ENCODE results near the gene FBXL14.

FBXL14 gene

DNA sequence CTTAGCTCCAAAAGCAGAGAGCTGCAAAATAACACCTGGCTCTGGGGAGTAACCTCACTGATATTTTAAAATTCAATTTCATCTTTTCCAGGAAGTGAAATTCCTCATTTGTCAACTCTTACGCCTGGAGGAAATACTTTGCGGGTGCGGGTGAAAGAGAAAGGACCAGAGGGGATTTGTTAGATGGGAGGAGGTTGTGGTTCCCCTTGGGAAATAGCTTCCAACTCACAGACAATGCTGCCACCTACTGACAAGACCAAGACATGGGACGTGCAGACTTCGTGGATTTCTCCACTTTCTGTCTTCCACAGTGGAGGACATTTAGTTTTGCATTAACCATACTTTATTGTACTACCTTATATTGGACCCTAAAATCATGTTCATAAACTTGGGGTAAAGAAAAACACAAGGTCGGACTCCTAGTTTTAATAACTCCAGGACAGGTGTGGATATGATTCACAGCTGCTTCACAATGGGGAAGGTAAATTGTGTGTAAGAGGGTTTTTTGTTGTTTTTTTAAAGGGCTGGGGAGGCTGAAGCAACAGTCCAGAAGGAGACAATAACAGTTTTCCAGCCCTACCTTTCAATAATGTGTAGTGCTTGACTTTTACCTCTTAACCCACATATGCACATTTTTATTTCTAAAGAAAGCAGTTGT lies 10.8 kb downstream of the FBXL14 start:
- peak; percentile 70 for DNase-seq (ENCODE audit: extremely low spot score)
- ChIA-PET CTCF (interaction anchor here (0.6 to 4.5 kb wide), 14 partner anchors 9 to 486 kb away, joined by 3 to 45 read pairs (median 4); no protein-coding TSS in a partner anchor), POLR2A (interaction anchor here (1.1 to 2.1 kb wide), 2 partner anchors 9 to 465 kb away, joined by 3 to 7 read pairs; no protein-coding TSS in a partner anchor)
- TF ChIP-seq CTBP1 (IDR thresholded peaks at IDR 0.05; ENCODE audit: borderline replicate concordance), result no peak
- peak; percentile 47; the same call in 1 of the 2 replicates for TF ChIP-seq TARDBP (IDR thresholded peaks at IDR 0.05)
- no peak for TF ChIP-seq L3MBTL2 (conservative IDR thresholded peaks at IDR 0.05)

DNA sequence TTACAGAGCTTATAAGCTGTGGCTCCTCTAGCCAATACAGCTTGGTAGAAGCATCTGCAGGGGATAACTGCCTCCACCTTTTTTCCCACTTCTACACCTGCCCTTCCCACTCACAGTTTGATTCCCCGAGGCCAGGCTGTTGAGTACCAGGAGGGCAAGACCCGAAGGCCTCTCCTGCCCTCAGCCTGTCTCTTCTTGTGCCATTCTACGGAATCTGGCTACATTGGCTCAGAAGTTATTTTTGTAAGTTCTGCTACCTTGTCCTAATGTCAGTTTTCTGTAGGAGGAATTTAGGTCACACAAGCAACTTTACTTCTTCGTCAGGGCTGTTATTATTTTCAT lies 11.7 kb downstream of the FBXL14 start:
- no peak for TF ChIP-seq BHLHE40 (IDR thresholded peaks at IDR 0.05; ENCODE audit: borderline replicate concordance)
- no peak for TF ChIP-seq L3MBTL2 (conservative IDR thresholded peaks at IDR 0.05)
- TF ChIP-seq SP1 (IDR thresholded peaks at IDR 0.05), result no peak
- no peak for TF ChIP-seq ZNF384 (IDR thresholded peaks at IDR 0.05)
- no peak for TF ChIP-seq FOXK2 (IDR thresholded peaks at IDR 0.05)
- TF ChIP-seq, protein P1, sequence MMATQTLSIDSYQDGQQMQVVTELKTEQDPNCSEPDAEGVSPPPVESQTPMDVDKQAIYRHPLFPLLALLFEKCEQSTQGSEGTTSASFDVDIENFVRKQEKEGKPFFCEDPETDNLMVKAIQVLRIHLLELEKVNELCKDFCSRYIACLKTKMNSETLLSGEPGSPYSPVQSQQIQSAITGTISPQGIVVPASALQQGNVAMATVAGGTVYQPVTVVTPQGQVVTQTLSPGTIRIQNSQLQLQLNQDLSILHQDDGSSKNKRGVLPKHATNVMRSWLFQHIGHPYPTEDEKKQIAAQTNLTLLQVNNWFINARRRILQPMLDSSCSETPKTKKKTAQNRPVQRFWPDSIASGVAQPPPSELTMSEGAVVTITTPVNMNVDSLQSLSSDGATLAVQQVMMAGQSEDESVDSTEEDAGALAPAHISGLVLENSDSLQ (IDR thresholded peaks at IDR 0.05), result no peak
- TF ChIP-seq NFRKB (IDR thresholded peaks at IDR 0.05), result no peak
- TF ChIP-seq ELF4 (IDR thresholded peaks at IDR 0.05), result no peak
- no peak for TF ChIP-seq ARNT (IDR thresholded peaks at IDR 0.05)
- no peak for TF ChIP-seq SUZ12 (IDR thresholded peaks at IDR 0.05)
- no peak for TF ChIP-seq FOXA1 (IDR thresholded peaks at IDR 0.05)
- TF ChIP-seq TARDBP (IDR thresholded peaks at IDR 0.05), result no peak
- no peak for TF ChIP-seq HDGF (IDR thresholded peaks at IDR 0.05; ENCODE audit: borderline replicate concordance)
- no peak for TF ChIP-seq FOXM1 (IDR thresholded peaks at IDR 0.05; ENCODE audit: borderline replicate concordance)
- TF ChIP-seq CTBP1 (IDR thresholded peaks at IDR 0.05; ENCODE audit: borderline replicate concordance), result no peak
- DNase-seq (ENCODE audit: extremely low spot score), result no peak
- POLR2A ChIA-PET, result interaction anchor here (2.1 kb wide), 1 partner anchor 464 kb away, joined by 7 read pairs; no protein-coding TSS in a partner anchor
- CTCF ChIA-PET, result interaction anchor here (0.6 to 4.5 kb wide), 11 partner anchors 10 to 465 kb away, joined by 3 to 45 read pairs (median 4); no protein-coding TSS in a partner anchor

DNA sequence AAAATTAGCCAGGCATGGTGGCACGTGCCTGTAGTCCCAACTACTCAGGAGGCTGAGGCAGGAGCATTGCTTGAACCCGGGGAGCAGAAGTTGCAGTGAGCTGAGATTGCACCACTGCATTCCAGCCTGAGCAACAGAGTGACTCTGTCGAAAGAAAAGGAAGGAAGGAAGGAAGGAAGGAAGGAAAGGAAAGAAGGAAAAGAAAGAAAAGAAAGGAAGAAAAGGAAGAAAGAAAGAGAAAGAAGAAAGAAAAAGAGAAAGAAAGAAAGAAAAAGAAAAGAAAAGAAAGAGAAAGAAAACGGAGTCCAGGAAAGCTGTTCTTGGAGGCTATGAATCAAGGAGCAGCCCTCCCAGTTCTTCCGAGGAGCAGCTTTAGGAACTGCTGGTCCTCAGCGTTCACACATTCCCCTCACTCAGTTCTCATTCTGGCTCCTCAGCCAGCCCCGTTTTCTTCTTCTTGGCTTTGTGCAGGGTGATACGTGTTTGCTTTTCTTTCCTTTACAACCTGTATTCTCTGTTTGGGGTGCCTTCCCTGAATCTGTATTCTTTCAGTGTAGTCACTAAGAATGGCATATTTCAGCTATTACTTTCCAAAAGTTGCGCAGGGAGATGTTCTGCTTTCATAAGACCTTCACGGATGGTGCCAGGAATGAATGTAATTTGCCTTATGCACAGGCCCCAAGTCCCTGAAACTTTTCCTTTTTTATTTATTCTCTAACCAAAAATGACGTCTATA lies 12.2 kb downstream of the FBXL14 start:
- TF ChIP-seq ARNT (IDR thresholded peaks at IDR 0.05) (no peak), HDGF (IDR thresholded peaks at IDR 0.05; ENCODE audit: borderline replicate concordance) (no peak), TARDBP (IDR thresholded peaks at IDR 0.05) (no peak), SP1 (IDR thresholded peaks at IDR 0.05) (no peak), CTBP1 (IDR thresholded peaks at IDR 0.05; ENCODE audit: borderline replicate concordance) (no peak)
- DNase-seq (ENCODE audit: extremely low spot score), result no peak
- POLR2A ChIA-PET, result no interaction called here
- CTCF ChIA-PET, result interaction anchor here (0.7 to 4.5 kb wide), 8 partner anchors 11 to 464 kb away, joined by 3 to 45 read pairs (median 4); no protein-coding TSS in a partner anchor

DNA sequence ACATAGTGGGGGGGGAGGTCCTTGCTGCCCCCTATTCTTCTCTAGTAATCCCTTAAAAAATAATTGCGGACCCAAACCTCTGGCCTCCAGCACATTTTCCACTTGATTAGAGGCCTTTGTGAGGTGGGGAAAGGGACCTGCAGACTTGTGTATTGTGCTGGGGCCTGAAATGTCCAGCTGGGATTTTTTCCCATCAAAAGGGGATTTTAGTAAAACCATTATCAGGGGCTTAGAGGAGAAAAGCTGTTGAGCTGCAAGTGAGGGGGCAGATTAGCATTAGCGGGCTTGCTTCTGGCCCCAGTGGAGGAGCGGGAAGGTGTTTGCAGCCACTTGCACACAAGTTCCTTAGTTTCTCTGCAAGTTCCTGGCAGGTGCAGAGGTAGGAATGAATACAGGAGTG lies 13.9 kb downstream of the FBXL14 start:
- ChIA-PET POLR2A (no interaction called here), CTCF (interaction anchor here (0.9 to 4.5 kb wide), 2 partner anchors 10 to 463 kb away, joined by 3 to 45 read pairs; no protein-coding TSS in a partner anchor)
- no peak for DNase-seq (ENCODE audit: extremely low spot score)
- TF ChIP-seq NFRKB (IDR thresholded peaks at IDR 0.05), result no peak
- TF ChIP-seq CTBP1 (IDR thresholded peaks at IDR 0.05; ENCODE audit: borderline replicate concordance), result no peak
- no peak for TF ChIP-seq FOXK2 (IDR thresholded peaks at IDR 0.05)
- TF ChIP-seq, protein P1 (IDR thresholded peaks at IDR 0.05), result no peak
- no peak for TF ChIP-seq BHLHE40 (IDR thresholded peaks at IDR 0.05; ENCODE audit: borderline replicate concordance)
- no peak for TF ChIP-seq FOXM1 (IDR thresholded peaks at IDR 0.05; ENCODE audit: borderline replicate concordance)
- TF ChIP-seq ZNF384 (IDR thresholded peaks at IDR 0.05), result no peak
- TF ChIP-seq SUZ12 (IDR thresholded peaks at IDR 0.05), result no peak
- no peak for TF ChIP-seq FOXA1 (IDR thresholded peaks at IDR 0.05)
- TF ChIP-seq LEF1 (IDR thresholded peaks at IDR 0.05; ENCODE audit: borderline replicate concordance), result no peak
- no peak for TF ChIP-seq ARNT (IDR thresholded peaks at IDR 0.05)
- no peak for TF ChIP-seq TARDBP (IDR thresholded peaks at IDR 0.05)
- no peak for TF ChIP-seq SP1 (IDR thresholded peaks at IDR 0.05)
- no peak for TF ChIP-seq ELF4 (IDR thresholded peaks at IDR 0.05)
- no peak for TF ChIP-seq L3MBTL2 (conservative IDR thresholded peaks at IDR 0.05)
- no peak for TF ChIP-seq HDGF (IDR thresholded peaks at IDR 0.05; ENCODE audit: borderline replicate concordance)

DNA sequence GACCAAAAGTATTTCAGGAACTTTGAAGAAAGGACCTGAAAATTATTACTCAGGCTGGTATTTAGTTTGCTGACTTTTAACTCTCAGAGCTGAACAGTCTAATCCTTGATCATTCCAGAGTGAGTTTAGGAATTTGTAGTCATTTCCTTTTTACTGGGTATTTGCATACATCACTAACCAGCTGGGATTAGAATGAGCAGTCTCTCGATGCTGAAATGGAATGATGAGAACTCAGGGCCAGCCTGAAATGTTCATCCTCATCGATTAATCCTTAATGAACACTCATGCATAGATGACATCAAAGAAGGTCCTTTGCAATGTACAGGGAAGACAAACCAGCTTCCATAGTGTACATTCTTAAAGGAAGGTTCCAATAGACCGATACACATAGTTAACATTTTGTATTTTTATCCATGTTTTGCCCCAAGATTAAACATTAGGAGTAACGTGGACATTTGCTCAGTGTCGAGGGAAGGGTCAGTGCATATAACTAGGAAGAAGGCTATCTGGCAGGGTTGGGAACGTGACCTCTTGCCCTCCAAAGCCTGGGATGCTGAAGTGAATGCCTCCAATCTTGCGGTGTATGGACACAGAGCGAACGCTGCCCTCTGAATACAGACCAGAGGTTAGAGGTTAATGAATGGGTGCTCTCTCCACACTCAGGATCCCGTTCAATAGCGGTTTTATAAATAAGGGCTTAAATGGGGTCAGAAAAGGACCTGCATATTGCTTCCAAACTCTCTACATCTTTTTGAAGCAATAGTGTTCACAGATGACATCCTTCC lies 14.5 kb downstream of the FBXL14 start:
- ChIA-PET CTCF (interaction anchor here (0.6 to 6.3 kb wide), 4 partner anchors 11 to 468 kb away, joined by 3 to 43 read pairs (median 4); no protein-coding TSS in a partner anchor), POLR2A (interaction anchor here (1.6 kb wide), 1 partner anchor 13 kb away, joined by 4 read pairs; no protein-coding TSS in a partner anchor)
- TF ChIP-seq FOXM1 (IDR thresholded peaks at IDR 0.05; ENCODE audit: borderline replicate concordance) (no peak), NFRKB (IDR thresholded peaks at IDR 0.05) (no peak), FOXK2 (IDR thresholded peaks at IDR 0.05) (no peak)
- DNase-seq (ENCODE audit: extremely low spot score), result no peak

All from HEK293T (cell line).